Panc1 (cell line): ENCODE measurements around the gene SETD7. TPM values are rescaled to one million over a fixed set of nuclear protein-coding genes. Genes with fewer than 3 reads are reported as not detected.

Source experiments
- ATAC-seq: fragments of 200-7000 bp; cut with Tn5 transposase; 2 replicates; pipeline ENCODE4 v1.9.1; 2020; ENCODE audit warnings: mild to moderate bottlenecking, moderate library complexity
- BruUV-seq: library from RNA; stranded (reverse); fragments of 400-500 nt; replicated peaks from 2 replicates; lab custom pipeline; 2021; lab: Mats Ljungman, UMichigan
- CTCF ChIA-PET: fragments of 300-600 bp; sonication (Branson Sonifier 250); formaldehyde crosslinking; loops from one replicate; lab custom pipeline; 2022; ENCODE audit warnings: antibody characterized with exemption; lab: Charles Lee
- POLR2A ChIA-PET: fragments of 300-600 bp; sonication (Branson Sonifier 250); formaldehyde crosslinking; loops from one replicate; lab custom pipeline; 2022; ENCODE audit warnings: antibody characterized with exemption; lab: Charles Lee
- DNase-seq: peaks from one replicate; pipeline ENCODE4 v3.0.0-alpha.2; 2010; ENCODE audit warnings: low read depth, low spot score
- H3K27ac ChIP-seq: 2 replicates; pipeline ENCODE4 v1.5.1; 2011; ENCODE audit warnings: mild to moderate bottlenecking, low read length, inconsistent platforms
- H3K27me3 ChIP-seq: fragments of 200-500 bp; sonication (Bioruptor generic); 2 replicates; pipeline ENCODE4 v1.6.0; 2014; ENCODE audit warnings: low read length, inconsistent platforms; ENCODE audit not compliant: control insufficient read depth, insufficient read depth
- H3K36me3 ChIP-seq: fragments of 200-500 bp; sonication (Bioruptor generic); 2 replicates; pipeline ENCODE4 v1.5.1; 2014; ENCODE audit warnings: inconsistent platforms, mild to moderate bottlenecking, low read length, moderate library complexity; ENCODE audit not compliant: control insufficient read depth, insufficient read depth
- H3K4me1 ChIP-seq: 2 replicates; pipeline ENCODE4 v1.5.1; 2011; ENCODE audit warnings: inconsistent platforms, mild to moderate bottlenecking, low read length, moderate library complexity; ENCODE audit not compliant: control insufficient read depth, insufficient read depth
- H3K4me3 ChIP-seq, 2 experiments: 2 replicates each; pipeline ENCODE4 v1.5.1; 2011 to 2012; ENCODE audit warnings: low read depth in 2 of 2, low read length in 2 of 2, mild to moderate bottlenecking in 2 of 2, inconsistent platforms in 1 of 2, moderate library complexity in 1 of 2
- H3K9me3 ChIP-seq: fragments of 200-500 bp; sonication (Bioruptor generic); 2 replicates; pipeline ENCODE4 v1.5.1; 2014; ENCODE audit warnings: low read depth, mild to moderate bottlenecking, inconsistent platforms, low read length, moderate library complexity; ENCODE audit not compliant: control insufficient read depth, insufficient read depth
- POLR2AphosphoS5 ChIP-seq: IDR thresholded peaks from 2 replicates; pipeline ENCODE4 v1.6.1; 2012; ENCODE audit warnings: mild to moderate bottlenecking, low read depth, low read length, moderate library complexity
- SIN3A ChIP-seq: IDR thresholded peaks from 2 replicates; pipeline ENCODE4 v1.6.1; 2012; ENCODE audit warnings: low read depth, mild to moderate bottlenecking, low read length, moderate library complexity, borderline replicate concordance; ENCODE audit not compliant: insufficient read depth
- TCF7L2 ChIP-seq: IDR thresholded peaks from 2 replicates; pipeline ENCODE4 v1.6.1; 2011; ENCODE audit warnings: mild to moderate bottlenecking, low read depth, low read length, inconsistent platforms
- in situ Hi-C: cut with HindIII; loops from 2 replicates; pipeline ENCODE4 v1.10.0; 2016; ENCODE audit warnings: low sequenced_read_pairs, low pct_unique_long_range_greater_than_20kb
- intact Hi-C: fragments of 100-400 bp; cut with micrococcal nuclease; formaldehyde crosslinking; loops from one replicate; pipeline ENCODE4 v1.10.0; 2022; ENCODE audit not compliant: unreplicated experiment
- total RNA-seq: library from RNA; stranded (reverse); gene quantifications from one replicate; pipeline ENCODE4 v1.2.1, GENCODE V29; 2021; ENCODE audit not compliant: unreplicated experiment
- TF ChIP-seq, protein P1 (sequence below), 2 experiments: IDR thresholded peaks; 2 replicates each; pipeline ENCODE4 v1.6.1; 2011 to 2012; ENCODE audit warnings: low read depth in 2 of 2, control low read depth in 1 of 2, low read length in 1 of 2, mild to moderate bottlenecking in 1 of 2, moderate library complexity in 1 of 2; ENCODE audit not compliant: insufficient read depth in 1 of 2
- TF ChIP-seq, protein P2 (sequence below): fragments of 450-650 bp; IDR thresholded peaks from 2 replicates; pipeline ENCODE4 v1.5.1; 2017; ENCODE audit warnings: mild to moderate bottlenecking

SETD7 gene
- total RNA-seq, 1 experiment from 2014 or later = 24.8 TPM

DNA sequence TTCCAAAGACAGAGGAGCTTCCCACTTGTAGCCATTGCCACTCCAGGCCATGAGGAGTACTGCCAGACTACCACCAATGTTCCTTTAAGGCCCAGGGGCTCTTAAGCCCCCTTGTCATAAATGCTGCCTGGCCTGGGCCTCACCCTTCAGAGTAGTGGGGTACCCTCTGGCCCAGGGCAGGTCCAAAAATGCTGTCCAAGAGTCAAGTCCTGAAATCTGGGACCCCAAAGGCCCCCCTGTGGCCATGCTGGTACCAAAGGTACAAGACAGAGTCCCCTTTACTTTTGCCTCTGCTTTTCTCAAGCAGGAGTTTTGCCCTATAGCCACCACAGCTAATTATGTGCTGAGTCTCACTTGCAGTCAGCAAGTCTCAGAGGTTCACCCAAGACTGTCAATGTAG lies 85.7 kb downstream of the SETD7 start:
- ChIA-PET POLR2A (no interaction called here), CTCF (no interaction called here)
- no peak for ATAC-seq
- Histone ChIP-seq H3K4me1 (no peaks in the 10 kb centered on the region), H3K4me3 (no peak overlapping the region), H3K27me3 (no peaks in the 10 kb centered on the region), H3K36me3 (no peaks in the 10 kb centered on the region), H3K27ac (no peak overlapping the region), H3K9me3 (peaks cover 6% of the 10 kb centered on the region; the same call in 1 of the 2 replicates)
- intact Hi-C loops (no loop called here), in situ Hi-C loops (no loop called here)
- BruUV-seq = no TSS peak
- no peak for TF ChIP-seq POLR2AphosphoS5
- TF ChIP-seq, protein P1, sequence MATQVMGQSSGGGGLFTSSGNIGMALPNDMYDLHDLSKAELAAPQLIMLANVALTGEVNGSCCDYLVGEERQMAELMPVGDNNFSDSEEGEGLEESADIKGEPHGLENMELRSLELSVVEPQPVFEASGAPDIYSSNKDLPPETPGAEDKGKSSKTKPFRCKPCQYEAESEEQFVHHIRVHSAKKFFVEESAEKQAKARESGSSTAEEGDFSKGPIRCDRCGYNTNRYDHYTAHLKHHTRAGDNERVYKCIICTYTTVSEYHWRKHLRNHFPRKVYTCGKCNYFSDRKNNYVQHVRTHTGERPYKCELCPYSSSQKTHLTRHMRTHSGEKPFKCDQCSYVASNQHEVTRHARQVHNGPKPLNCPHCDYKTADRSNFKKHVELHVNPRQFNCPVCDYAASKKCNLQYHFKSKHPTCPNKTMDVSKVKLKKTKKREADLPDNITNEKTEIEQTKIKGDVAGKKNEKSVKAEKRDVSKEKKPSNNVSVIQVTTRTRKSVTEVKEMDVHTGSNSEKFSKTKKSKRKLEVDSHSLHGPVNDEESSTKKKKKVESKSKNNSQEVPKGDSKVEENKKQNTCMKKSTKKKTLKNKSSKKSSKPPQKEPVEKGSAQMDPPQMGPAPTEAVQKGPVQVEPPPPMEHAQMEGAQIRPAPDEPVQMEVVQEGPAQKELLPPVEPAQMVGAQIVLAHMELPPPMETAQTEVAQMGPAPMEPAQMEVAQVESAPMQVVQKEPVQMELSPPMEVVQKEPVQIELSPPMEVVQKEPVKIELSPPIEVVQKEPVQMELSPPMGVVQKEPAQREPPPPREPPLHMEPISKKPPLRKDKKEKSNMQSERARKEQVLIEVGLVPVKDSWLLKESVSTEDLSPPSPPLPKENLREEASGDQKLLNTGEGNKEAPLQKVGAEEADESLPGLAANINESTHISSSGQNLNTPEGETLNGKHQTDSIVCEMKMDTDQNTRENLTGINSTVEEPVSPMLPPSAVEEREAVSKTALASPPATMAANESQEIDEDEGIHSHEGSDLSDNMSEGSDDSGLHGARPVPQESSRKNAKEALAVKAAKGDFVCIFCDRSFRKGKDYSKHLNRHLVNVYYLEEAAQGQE (IDR thresholded peaks at IDR 0.05; ENCODE audit: insufficient read depth in 1 of 2, low read depth in 2 of 2, low read length in 1 of 2) = no peak
- no peak for TF ChIP-seq SIN3A
- TF ChIP-seq, protein P2, sequence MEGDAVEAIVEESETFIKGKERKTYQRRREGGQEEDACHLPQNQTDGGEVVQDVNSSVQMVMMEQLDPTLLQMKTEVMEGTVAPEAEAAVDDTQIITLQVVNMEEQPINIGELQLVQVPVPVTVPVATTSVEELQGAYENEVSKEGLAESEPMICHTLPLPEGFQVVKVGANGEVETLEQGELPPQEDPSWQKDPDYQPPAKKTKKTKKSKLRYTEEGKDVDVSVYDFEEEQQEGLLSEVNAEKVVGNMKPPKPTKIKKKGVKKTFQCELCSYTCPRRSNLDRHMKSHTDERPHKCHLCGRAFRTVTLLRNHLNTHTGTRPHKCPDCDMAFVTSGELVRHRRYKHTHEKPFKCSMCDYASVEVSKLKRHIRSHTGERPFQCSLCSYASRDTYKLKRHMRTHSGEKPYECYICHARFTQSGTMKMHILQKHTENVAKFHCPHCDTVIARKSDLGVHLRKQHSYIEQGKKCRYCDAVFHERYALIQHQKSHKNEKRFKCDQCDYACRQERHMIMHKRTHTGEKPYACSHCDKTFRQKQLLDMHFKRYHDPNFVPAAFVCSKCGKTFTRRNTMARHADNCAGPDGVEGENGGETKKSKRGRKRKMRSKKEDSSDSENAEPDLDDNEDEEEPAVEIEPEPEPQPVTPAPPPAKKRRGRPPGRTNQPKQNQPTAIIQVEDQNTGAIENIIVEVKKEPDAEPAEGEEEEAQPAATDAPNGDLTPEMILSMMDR = no peak
- no peak for TF ChIP-seq TCF7L2
- DNase-seq = no peak

DNA sequence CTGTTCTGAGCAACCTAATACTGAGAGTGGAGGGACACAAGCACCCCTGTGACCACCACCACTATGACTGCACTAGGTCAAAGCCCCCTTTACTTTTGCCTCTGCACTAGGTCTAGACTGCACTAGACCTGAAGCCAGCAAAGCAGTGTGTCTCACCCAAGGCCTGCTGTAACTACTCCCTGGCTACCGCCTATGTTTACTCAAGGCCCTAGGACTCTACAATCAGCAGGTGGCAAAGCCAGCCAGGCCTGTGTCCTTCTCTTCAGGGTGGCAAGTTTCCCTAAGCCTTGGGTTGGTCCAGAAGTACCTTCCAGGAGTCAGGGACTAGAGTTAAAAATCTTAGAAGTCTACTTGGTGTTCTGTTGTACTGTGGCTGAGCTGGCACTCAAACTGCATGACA lies 86.2 kb downstream of the SETD7 start:
- Histone ChIP-seq H3K27me3 (no peaks in the 10 kb centered on the region), H3K36me3 (no peaks in the 10 kb centered on the region), H3K4me1 (no peaks in the 10 kb centered on the region), H3K9me3 (peaks cover 6% of the 10 kb centered on the region; the same call in 1 of the 2 replicates), H3K4me3 (no peak overlapping the region), H3K27ac (no peak overlapping the region)
- CTCF ChIA-PET = no interaction called here
- TF ChIP-seq TCF7L2 = no peak
- no peak for TF ChIP-seq SIN3A
- TF ChIP-seq POLR2AphosphoS5 = no peak
- TF ChIP-seq, protein P1 (IDR thresholded peaks at IDR 0.05; ENCODE audit: insufficient read depth in 1 of 2, low read depth in 2 of 2, low read length in 1 of 2) = no peak
- TF ChIP-seq, protein P2 = no peak
- BruUV-seq = no TSS peak
- no peak for DNase-seq
- POLR2A ChIA-PET = no interaction called here
- ATAC-seq = no peak
- in situ Hi-C loops (no loop called here), intact Hi-C loops (no loop called here)
